H9 (cell line): Measurements from ENCODE around the gene OR11H1. TPM values are rescaled to one million over a fixed set of nuclear protein-coding genes. Genes with fewer than 3 reads are reported as not detected.
"Not testable (repeated sequence)": the region's sequence is repeated elsewhere in the genome, so short reads cannot be mapped to it uniquely, and the experiment has no call there.

Source experiments
- DNase-seq: peaks from one replicate; pipeline ENCODE4 v3.0.0-alpha.2; 2017
- H2AFZ ChIP-seq: one replicate; pipeline ENCODE4 v1.6.1; 2013; ENCODE audit warnings: mild to moderate bottlenecking, low read length, control low read depth, moderate library complexity
- H2AK5ac ChIP-seq: 2 replicates; pipeline ENCODE4 v1.6.1; 2013; ENCODE audit warnings: low read length, control low read depth, mixed read lengths; ENCODE audit not compliant: insufficient read length
- H2BK120ac ChIP-seq: one replicate; pipeline ENCODE4 v1.6.1; 2013; ENCODE audit warnings: low read depth, mild to moderate bottlenecking, low read length, control low read depth, inconsistent platforms; ENCODE audit not compliant: poor library complexity, severe bottlenecking
- H2BK12ac ChIP-seq: 2 replicates; pipeline ENCODE4 v1.6.1; 2013; ENCODE audit warnings: low read length, control low read depth, mixed read lengths, low read depth; ENCODE audit not compliant: insufficient read length
- H2BK15ac ChIP-seq: 2 replicates; pipeline ENCODE4 v1.6.1; 2013; ENCODE audit warnings: low read depth, low read length, control low read depth
- H2BK20ac ChIP-seq: one replicate; pipeline ENCODE4 v1.6.1; 2013; ENCODE audit warnings: low read depth, mild to moderate bottlenecking, low read length, control low read depth, inconsistent platforms; ENCODE audit not compliant: poor library complexity, severe bottlenecking
- H2BK5ac ChIP-seq: 2 replicates; pipeline ENCODE4 v1.6.1; 2013; ENCODE audit warnings: low read length, control low read depth, mixed read lengths; ENCODE audit not compliant: insufficient read length
- H3K14ac ChIP-seq: 2 replicates; pipeline ENCODE4 v1.6.1; 2013; ENCODE audit warnings: low read length, control low read depth; ENCODE audit not compliant: insufficient read depth
- H3K18ac ChIP-seq: 2 replicates; pipeline ENCODE4 v1.6.1; 2013; ENCODE audit warnings: low read depth, mild to moderate bottlenecking, mixed read lengths, low read length, control low read depth; ENCODE audit not compliant: insufficient read length
- H3K23ac ChIP-seq: 2 replicates; pipeline ENCODE4 v1.6.1; 2013; ENCODE audit warnings: low read length, control low read depth, mixed read lengths, low read depth; ENCODE audit not compliant: insufficient read length
- H3K23me2 ChIP-seq: 2 replicates; pipeline ENCODE4 v1.6.1; 2013; ENCODE audit warnings: low read depth, mild to moderate bottlenecking, mixed read lengths, low read length, control low read depth; ENCODE audit not compliant: insufficient read length, poor library complexity, severe bottlenecking
- H3K27ac ChIP-seq: 2 replicates; pipeline ENCODE4 v1.5.1; 2013; ENCODE audit warnings: low read length, control low read depth, mixed read lengths, low read depth; ENCODE audit not compliant: insufficient read length
- H3K27me3 ChIP-seq: 2 replicates; pipeline ENCODE4 v1.6.1; 2013; ENCODE audit warnings: low read length, control low read depth, inconsistent platforms; ENCODE audit not compliant: insufficient read depth
- H3K4ac ChIP-seq: 2 replicates; pipeline ENCODE4 v1.6.1; 2013; ENCODE audit warnings: low read depth, mild to moderate bottlenecking, control low read depth, inconsistent platforms, low read length, moderate library complexity
- H3K4me1 ChIP-seq: 2 replicates; pipeline ENCODE4 v1.6.1; 2013; ENCODE audit warnings: low read length, control low read depth, inconsistent platforms; ENCODE audit not compliant: insufficient read depth
- H3K4me2 ChIP-seq: 2 replicates; pipeline ENCODE4 v1.6.1; 2013; ENCODE audit warnings: low read length, control low read depth, mixed read lengths; ENCODE audit not compliant: insufficient read length, insufficient read depth
- H3K56ac ChIP-seq: 2 replicates; pipeline ENCODE4 v1.6.1; 2013; ENCODE audit warnings: low read depth, mild to moderate bottlenecking, mixed read lengths, low read length, control low read depth; ENCODE audit not compliant: insufficient read length
- H3K79me1 ChIP-seq: 2 replicates; pipeline ENCODE4 v1.6.1; 2013; ENCODE audit warnings: low read depth, mild to moderate bottlenecking, moderate library complexity, low read length, control low read depth, inconsistent platforms; ENCODE audit not compliant: insufficient read depth, poor library complexity, severe bottlenecking
- H3K79me2 ChIP-seq: 2 replicates; pipeline ENCODE4 v1.6.1; 2013; ENCODE audit warnings: low read length, control low read depth, inconsistent platforms; ENCODE audit not compliant: insufficient read depth
- H3K9ac ChIP-seq: 2 replicates; pipeline ENCODE4 v1.6.1; 2013; ENCODE audit warnings: low read length, control low read depth, mixed read lengths; ENCODE audit not compliant: insufficient read length; ENCODE audit errors: extremely low read depth
- H3K9me3 ChIP-seq: one replicate; pipeline ENCODE4 v1.6.1; 2013; ENCODE audit warnings: low read depth, low read length, inconsistent platforms; ENCODE audit not compliant: control insufficient read depth
- H3T11ph ChIP-seq: one replicate; pipeline ENCODE4 v1.6.1; 2013; ENCODE audit warnings: mild to moderate bottlenecking, low read length, control low read depth, inconsistent platforms
- H4K20me1 ChIP-seq: one replicate; pipeline ENCODE4 v1.6.1; 2013; ENCODE audit not compliant: control insufficient read depth, insufficient read length, insufficient read depth
- H4K5ac ChIP-seq: 2 replicates; pipeline ENCODE4 v1.6.1; 2013; ENCODE audit warnings: low read depth, mild to moderate bottlenecking, mixed read lengths, low read length, control low read depth; ENCODE audit not compliant: insufficient read length
- H4K8ac ChIP-seq: replicated peaks from 2 replicates; pipeline ENCODE4 v1.6.1; 2013; ENCODE audit warnings: low read length, control low read depth, mixed read lengths, low read depth; ENCODE audit not compliant: insufficient read length
- H4K91ac ChIP-seq: 2 replicates; pipeline ENCODE4 v1.6.1; 2013; ENCODE audit warnings: low read depth, mild to moderate bottlenecking, moderate library complexity, mixed read lengths, low read length, control low read depth; ENCODE audit not compliant: insufficient read length
- H3K27ac Mint-ChIP-seq, 3 experiments: 2 replicates in 2 of 3; 3 replicates in 1 of 3; pipeline ENCODE4 v1.8.0; 2020 to 2021; ENCODE audit warnings: mixed read lengths in 3 of 3, mild to moderate bottlenecking in 1 of 3, moderate library complexity in 1 of 3
- H3K27me3 Mint-ChIP-seq: 2 replicates; pipeline ENCODE4 v1.8.0; 2021; ENCODE audit warnings: low read depth, mild to moderate bottlenecking, moderate library complexity, mixed read lengths
- H3K36me3 Mint-ChIP-seq, 3 experiments: 2 replicates in 2 of 3; 3 replicates in 1 of 3; pipeline ENCODE4 v1.8.0; 2020 to 2021; ENCODE audit warnings: low read depth in 3 of 3, mixed read lengths in 3 of 3; ENCODE audit not compliant: insufficient read depth in 1 of 3
- H3K4me1 Mint-ChIP-seq, 2 experiments: 2 replicates each; pipeline ENCODE4 v1.8.0; 2020; ENCODE audit warnings: mixed read lengths in 2 of 2
- H3K4me3 Mint-ChIP-seq, 2 experiments: 2 replicates in 1 of 2; 3 replicates in 1 of 2; pipeline ENCODE4 v1.8.0; 2020 to 2021; ENCODE audit warnings: mild to moderate bottlenecking in 2 of 2, mixed read lengths in 2 of 2, moderate library complexity in 1 of 2
- H3K9me3 Mint-ChIP-seq, 2 experiments: 2 replicates in 1 of 2; 3 replicates in 1 of 2; pipeline ENCODE4 v1.8.0; 2020; ENCODE audit warnings: mild to moderate bottlenecking in 2 of 2, mixed read lengths in 2 of 2, moderate library complexity in 1 of 2
- WGBS: extraction: QIAGEN DNeasy Blood & Tissue Kit; methylation state at CpG from one replicate; pipeline ENCODE4 v1.1.7; 2013; ENCODE audit warnings: missing lambda C conversion rate, low lambda C conversion rate, mixed read lengths; ENCODE audit not compliant: insufficient read length; ENCODE audit errors: extremely low coverage; 5-methylcytosine and 5-hydroxymethylcytosine counted together
- long read RNA-seq: library from polyadenylated mRNA; unstranded; transcript quantifications from one replicate; pipeline ENCODE4 v2.0.0, GENCODE V29; 2020
- total RNA-seq: library from RNA; stranded (reverse); gene quantifications from 2 replicates; pipeline ENCODE4 v1.2.1, GENCODE V29; 2021

OR11H1 gene
- total RNA-seq = not detected in 2 replicates
- long read RNA-seq = 0 reads

DNA sequence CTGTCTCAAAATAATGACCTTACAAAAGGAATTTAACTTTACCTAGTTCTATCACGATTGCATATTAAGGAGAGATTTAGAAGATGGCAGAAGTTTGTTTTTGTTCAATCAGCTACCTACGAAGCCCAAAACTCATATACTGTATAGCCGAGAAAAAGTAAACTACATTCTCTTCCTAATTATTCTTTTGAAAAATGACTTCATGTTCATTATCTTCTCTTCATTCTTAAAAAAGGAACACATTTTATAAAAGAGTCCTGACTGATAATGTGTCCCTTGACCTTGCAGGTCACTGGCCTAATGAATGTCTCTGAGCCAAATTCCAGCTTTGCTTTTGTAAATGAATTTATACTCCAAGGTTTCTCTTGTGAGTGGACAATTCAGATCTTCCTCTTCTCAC lies at the start of gene OR11H1:
Gene OR11H1 (plus strand): TSS at position 301 of the 400 bp plus-strand sequence. CDS start 0 bp downstream, at position 301.
- H3K4me1 Mint-ChIP-seq, H3K9me3 Mint-ChIP-seq, H4K20me1 ChIP-seq, H2BK120ac ChIP-seq, H3K56ac ChIP-seq, H2AK5ac ChIP-seq, H3K14ac ChIP-seq, H4K8ac ChIP-seq, H3K4me2 ChIP-seq, H3K79me2 ChIP-seq, DNase-seq, H2BK5ac ChIP-seq, H3K36me3 Mint-ChIP-seq, H3K27me3 Mint-ChIP-seq, H4K91ac ChIP-seq, H3K4me3 Mint-ChIP-seq, H3K4ac ChIP-seq, H3K9ac ChIP-seq, H3T11ph ChIP-seq, H3K79me1 ChIP-seq, H3K27ac ChIP-seq, H3K23ac ChIP-seq, H2BK12ac ChIP-seq, H2BK20ac ChIP-seq, H3K18ac ChIP-seq, H3K9me3 ChIP-seq, H3K27ac Mint-ChIP-seq, H2AFZ ChIP-seq, H3K23me2 ChIP-seq, H3K27me3 ChIP-seq, H2BK15ac ChIP-seq, H3K4me1 ChIP-seq, H4K5ac ChIP-seq: not testable (repeated sequence)
- WGBS = no CpG with 5 or more reads among the region's 3 CpGs

- not testable (repeated sequence) for DNase-seq, H3K9me3 ChIP-seq, H2AK5ac ChIP-seq, H3K4me2 ChIP-seq, H3K36me3 Mint-ChIP-seq, H4K5ac ChIP-seq, H3K4me1 ChIP-seq, H2BK15ac ChIP-seq, H3K14ac ChIP-seq, H4K20me1 ChIP-seq, H3K18ac ChIP-seq, H3K4ac ChIP-seq, H3K9ac ChIP-seq, H2BK12ac ChIP-seq, H3K9me3 Mint-ChIP-seq, H4K91ac ChIP-seq, H2BK5ac ChIP-seq, H2BK120ac ChIP-seq, H3K23me2 ChIP-seq, H3K79me1 ChIP-seq, H2BK20ac ChIP-seq, H3K27me3 ChIP-seq, H4K8ac ChIP-seq, H3K4me1 Mint-ChIP-seq, H2AFZ ChIP-seq, H3K23ac ChIP-seq, H3K27ac ChIP-seq, H3K4me3 Mint-ChIP-seq, H3K27ac Mint-ChIP-seq, H3K56ac ChIP-seq, H3K79me2 ChIP-seq, H3K27me3 Mint-ChIP-seq, H3T11ph ChIP-seq
- WGBS = no CpG with 5 or more reads among the region's 30 CpGs
Measured at GRCh38 chr22:15509967-15510366, 18.0 kb upstream of the OR11H1 start.
